ENCODE measurements around the gene OR1Q1. TPM values are rescaled to one million over a fixed set of nuclear protein-coding genes. Genes with fewer than 3 reads are reported as not detected.

The OR1Q1 gene
- polyA plus RNA-seq, 3 donors, result not detected

DNA sequence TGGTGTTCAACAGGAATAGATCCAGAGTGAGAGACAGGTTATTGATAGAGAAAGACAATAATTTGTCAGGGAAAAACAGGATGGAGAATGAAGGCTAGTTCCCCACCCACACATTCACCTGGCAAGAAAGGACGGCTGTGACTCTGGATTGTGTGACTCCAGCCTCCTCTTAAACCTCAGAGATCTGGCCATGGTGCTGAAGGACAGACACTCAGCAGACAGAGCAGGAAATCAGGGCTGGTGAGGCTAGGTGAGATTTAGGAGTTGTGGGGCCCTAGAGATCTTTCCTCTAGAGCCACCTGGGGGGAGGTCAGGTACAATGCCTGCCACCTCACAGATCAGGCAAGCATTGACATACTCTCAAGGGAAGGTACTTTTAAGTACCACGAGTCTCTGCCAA, 27.7 kb downstream of the OR1Q1 start:
- no peaks in the 10 kb centered on the region for H3K4me1 Mint-ChIP-seq
- H3K27me3 ChIP-seq (ENCODE audit: control insufficient read depth in 2 of 2, insufficient read depth in 2 of 2, low read length in 2 of 2), result no peaks in the 10 kb centered on the region
- no peak overlapping the region for H3K4me3 ChIP-seq (replicated peaks in 1 of 3; ENCODE audit: low read depth in 2 of 3, low read length in 3 of 3)
- WGBS (ENCODE audit: insufficient coverage), result 83% methylated on average over 1 of the region's 2 CpGs
- TF ChIP-seq, protein P1, sequence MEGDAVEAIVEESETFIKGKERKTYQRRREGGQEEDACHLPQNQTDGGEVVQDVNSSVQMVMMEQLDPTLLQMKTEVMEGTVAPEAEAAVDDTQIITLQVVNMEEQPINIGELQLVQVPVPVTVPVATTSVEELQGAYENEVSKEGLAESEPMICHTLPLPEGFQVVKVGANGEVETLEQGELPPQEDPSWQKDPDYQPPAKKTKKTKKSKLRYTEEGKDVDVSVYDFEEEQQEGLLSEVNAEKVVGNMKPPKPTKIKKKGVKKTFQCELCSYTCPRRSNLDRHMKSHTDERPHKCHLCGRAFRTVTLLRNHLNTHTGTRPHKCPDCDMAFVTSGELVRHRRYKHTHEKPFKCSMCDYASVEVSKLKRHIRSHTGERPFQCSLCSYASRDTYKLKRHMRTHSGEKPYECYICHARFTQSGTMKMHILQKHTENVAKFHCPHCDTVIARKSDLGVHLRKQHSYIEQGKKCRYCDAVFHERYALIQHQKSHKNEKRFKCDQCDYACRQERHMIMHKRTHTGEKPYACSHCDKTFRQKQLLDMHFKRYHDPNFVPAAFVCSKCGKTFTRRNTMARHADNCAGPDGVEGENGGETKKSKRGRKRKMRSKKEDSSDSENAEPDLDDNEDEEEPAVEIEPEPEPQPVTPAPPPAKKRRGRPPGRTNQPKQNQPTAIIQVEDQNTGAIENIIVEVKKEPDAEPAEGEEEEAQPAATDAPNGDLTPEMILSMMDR (IDR thresholded peaks at IDR 0.05), result no peak
- peaks cover 4 to 19% (median 8%) of the 10 kb centered on the region in 7 donors for H3K9me3 Mint-ChIP-seq
- H3K27ac ChIP-seq (ENCODE audit: low read depth in 1 of 2, low read length in 2 of 2), result no peak overlapping the region
- no peaks in the 10 kb centered on the region for H3K4me1 ChIP-seq (ENCODE audit: control insufficient read depth in 1 of 2, insufficient read depth in 2 of 2, low read length in 2 of 2)
- no peak overlapping the region for H3K9ac ChIP-seq (ENCODE audit: insufficient read depth, low read length, poor library complexity, severe bottlenecking)
- peaks cover 0 to 20% of the 10 kb centered on the region in 2 donors for H3K9me3 ChIP-seq (replicated peaks in 1 of 2; ENCODE audit: control insufficient read depth in 1 of 2, insufficient read depth in 1 of 2, low read length in 2 of 2)
- H3K36me3 ChIP-seq (replicated peaks in 1 of 2; ENCODE audit: control insufficient read depth in 1 of 2, insufficient read depth in 2 of 2, low read length in 2 of 2), result no peaks in the 10 kb centered on the region
- intact Hi-C loops (cut with micrococcal nuclease), result no loop called here
- no peaks in the 10 kb centered on the region for H3K79me2 ChIP-seq (ENCODE audit: insufficient read depth, low read length)
- H4K20me1 ChIP-seq (ENCODE audit: insufficient read depth, low read length), result no peaks in the 10 kb centered on the region
- no peak overlapping the region for H3K27ac Mint-ChIP-seq
- no peaks in the 10 kb centered on the region for H3K27me3 Mint-ChIP-seq (ENCODE audit: low read depth in 3 of 3)
- H3K36me3 Mint-ChIP-seq, result no peaks in the 10 kb centered on the region
- H2AFZ ChIP-seq (ENCODE audit: insufficient read depth, low read depth, low read length, poor library complexity, severe bottlenecking), result no peak overlapping the region
- no peak for DNase-seq
- H3K4me3 Mint-ChIP-seq, result no peak overlapping the region
- H3K4me2 ChIP-seq (replicated peaks; ENCODE audit: extremely low read depth, low read length, poor library complexity, severe bottlenecking), result no peak overlapping the region

DNA sequence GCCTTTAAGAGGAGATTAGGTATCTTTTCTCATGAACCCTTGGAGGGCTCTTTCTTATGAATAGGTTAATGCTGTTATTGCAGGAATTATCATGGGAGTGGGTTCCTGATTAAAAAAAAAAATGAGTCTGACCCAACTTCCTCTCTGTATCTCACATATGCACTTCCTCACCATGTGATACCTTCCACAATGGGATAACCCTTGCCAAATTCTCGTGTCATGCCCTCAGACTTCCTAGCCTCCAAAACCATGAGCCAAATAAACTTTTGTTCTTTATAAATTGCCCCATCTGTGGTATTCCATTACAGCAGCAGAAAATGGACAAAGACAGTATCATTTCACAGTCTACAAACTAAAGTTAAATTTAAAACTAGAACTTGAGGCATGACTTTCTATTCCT, 41.8 kb downstream of the OR1Q1 start:
- H3K9me3 Mint-ChIP-seq, result peaks cover 0 to 4% (median 0%) of the 10 kb centered on the region in 7 donors
- Histone ChIP-seq H3K4me2 (replicated peaks; ENCODE audit: extremely low read depth, low read length, poor library complexity, severe bottlenecking) (no peak overlapping the region), H3K27me3 (ENCODE audit: control insufficient read depth in 2 of 2, insufficient read depth in 2 of 2, low read length in 2 of 2) (no peaks in the 10 kb centered on the region), H2AFZ (ENCODE audit: insufficient read depth, low read depth, low read length, poor library complexity, severe bottlenecking) (no peak overlapping the region), H4K20me1 (ENCODE audit: insufficient read depth, low read length) (no peaks in the 10 kb centered on the region), H3K4me3 (replicated peaks in 1 of 3; ENCODE audit: low read depth in 2 of 3, low read length in 3 of 3) (no peak overlapping the region), H3K27ac (ENCODE audit: low read depth in 1 of 2, low read length in 2 of 2) (no peak overlapping the region), H3K9me3 (replicated peaks in 1 of 2; ENCODE audit: control insufficient read depth in 1 of 2, insufficient read depth in 1 of 2, low read length in 2 of 2) (no peaks in the 10 kb centered on the region), H3K79me2 (ENCODE audit: insufficient read depth, low read length) (no peaks in the 10 kb centered on the region), H3K36me3 (replicated peaks in 1 of 2; ENCODE audit: control insufficient read depth in 1 of 2, insufficient read depth in 2 of 2, low read length in 2 of 2) (no peaks in the 10 kb centered on the region), H3K4me1 (ENCODE audit: control insufficient read depth in 1 of 2, insufficient read depth in 2 of 2, low read length in 2 of 2) (no peaks in the 10 kb centered on the region), H3K9ac (ENCODE audit: insufficient read depth, low read length, poor library complexity, severe bottlenecking) (no peak overlapping the region)
- TF ChIP-seq, protein P1 (IDR thresholded peaks at IDR 0.05), result no peak
- no peak overlapping the region for H3K27ac Mint-ChIP-seq
- H3K27me3 Mint-ChIP-seq (ENCODE audit: low read depth in 3 of 3), result peaks cover 0 to 3% (median 0%) of the 10 kb centered on the region in 3 donors
- no peaks in the 10 kb centered on the region for H3K4me1 Mint-ChIP-seq
- no peak overlapping the region for H3K4me3 Mint-ChIP-seq
- intact Hi-C loops (cut with micrococcal nuclease), result no loop called here
- no peaks in the 10 kb centered on the region for H3K36me3 Mint-ChIP-seq
- no peak for DNase-seq
- WGBS (ENCODE audit: insufficient coverage), result 10% methylated on average over 1 of the region's 1 CpG

All from CD14-positive monocyte (primary cell).